Nephron (organoid): ENCODE results near the gene EPHA4.

Experiments
- H3K27ac Mint-ChIP-seq, 3 experiments: 2 replicates each; pipeline ENCODE4 v1.8.0; 2020; ENCODE audit warnings: mixed read lengths in 3 of 3, mild to moderate bottlenecking in 2 of 3, moderate library complexity in 1 of 3
- H3K27me3 Mint-ChIP-seq: 2 replicates; pipeline ENCODE4 v1.8.0; 2021; ENCODE audit warnings: low read depth, mild to moderate bottlenecking, moderate library complexity, mixed read lengths
- H3K36me3 Mint-ChIP-seq: 2 replicates; pipeline ENCODE4 v1.8.0; 2020; ENCODE audit warnings: low read depth, mixed read lengths
- H3K4me1 Mint-ChIP-seq: 2 replicates; pipeline ENCODE4 v1.8.0; 2020; ENCODE audit warnings: mixed read lengths
- H3K4me3 Mint-ChIP-seq, 3 experiments: 2 replicates each; pipeline ENCODE4 v1.8.0; 2020; ENCODE audit warnings: mild to moderate bottlenecking in 3 of 3, mixed read lengths in 3 of 3, moderate library complexity in 2 of 3
- H3K9me3 Mint-ChIP-seq: 2 replicates; pipeline ENCODE4 v1.8.0; 2020; ENCODE audit warnings: mixed read lengths
- TF ChIP-seq, protein P1 (sequence below), 3 experiments: fragments of 200-600 bp; sonication (generic); IDR thresholded peaks; one replicate each; pipeline ENCODE4 v1.5.0; 2021; ENCODE audit warnings: antibody characterized with exemption in 3 of 3; ENCODE audit not compliant: unreplicated experiment in 3 of 3

EPHA4 gene

DNA sequence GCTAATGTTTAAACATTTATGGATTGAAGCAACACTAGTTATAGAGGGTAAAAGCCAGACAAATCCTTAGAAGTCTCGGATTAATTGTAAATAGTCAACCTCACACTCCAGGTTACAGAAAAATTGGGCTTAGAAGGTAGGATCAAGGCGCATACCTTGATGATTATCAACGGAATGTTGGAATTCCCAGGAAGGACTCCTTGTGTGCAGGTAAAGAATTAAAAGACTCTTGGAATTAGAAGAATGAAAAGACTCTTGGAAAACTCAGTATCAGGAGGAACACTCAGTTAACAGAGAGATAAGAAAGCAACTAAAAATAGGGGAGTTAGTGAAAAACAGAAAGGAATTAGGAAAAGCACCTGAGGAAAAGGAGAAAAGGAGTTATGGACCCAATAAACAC is 29.3 kb upstream of the EPHA4 start:
- Mint-ChIP-seq H3K9me3 (no peaks in the 10 kb centered on the region), H3K27me3 (peaks cover 5% of the 10 kb centered on the region), H3K4me3 (no peak overlapping the region), H3K36me3 (no peaks in the 10 kb centered on the region), H3K4me1 (peaks cover 5% of the 10 kb centered on the region), H3K27ac (peak overlapping the region; percentile 66 to 89 (median 87))
- TF ChIP-seq, protein P1, sequence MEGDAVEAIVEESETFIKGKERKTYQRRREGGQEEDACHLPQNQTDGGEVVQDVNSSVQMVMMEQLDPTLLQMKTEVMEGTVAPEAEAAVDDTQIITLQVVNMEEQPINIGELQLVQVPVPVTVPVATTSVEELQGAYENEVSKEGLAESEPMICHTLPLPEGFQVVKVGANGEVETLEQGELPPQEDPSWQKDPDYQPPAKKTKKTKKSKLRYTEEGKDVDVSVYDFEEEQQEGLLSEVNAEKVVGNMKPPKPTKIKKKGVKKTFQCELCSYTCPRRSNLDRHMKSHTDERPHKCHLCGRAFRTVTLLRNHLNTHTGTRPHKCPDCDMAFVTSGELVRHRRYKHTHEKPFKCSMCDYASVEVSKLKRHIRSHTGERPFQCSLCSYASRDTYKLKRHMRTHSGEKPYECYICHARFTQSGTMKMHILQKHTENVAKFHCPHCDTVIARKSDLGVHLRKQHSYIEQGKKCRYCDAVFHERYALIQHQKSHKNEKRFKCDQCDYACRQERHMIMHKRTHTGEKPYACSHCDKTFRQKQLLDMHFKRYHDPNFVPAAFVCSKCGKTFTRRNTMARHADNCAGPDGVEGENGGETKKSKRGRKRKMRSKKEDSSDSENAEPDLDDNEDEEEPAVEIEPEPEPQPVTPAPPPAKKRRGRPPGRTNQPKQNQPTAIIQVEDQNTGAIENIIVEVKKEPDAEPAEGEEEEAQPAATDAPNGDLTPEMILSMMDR (IDR thresholded peaks at IDR 0.05; ENCODE audit: unreplicated experiment in 3 of 3): no peak

DNA sequence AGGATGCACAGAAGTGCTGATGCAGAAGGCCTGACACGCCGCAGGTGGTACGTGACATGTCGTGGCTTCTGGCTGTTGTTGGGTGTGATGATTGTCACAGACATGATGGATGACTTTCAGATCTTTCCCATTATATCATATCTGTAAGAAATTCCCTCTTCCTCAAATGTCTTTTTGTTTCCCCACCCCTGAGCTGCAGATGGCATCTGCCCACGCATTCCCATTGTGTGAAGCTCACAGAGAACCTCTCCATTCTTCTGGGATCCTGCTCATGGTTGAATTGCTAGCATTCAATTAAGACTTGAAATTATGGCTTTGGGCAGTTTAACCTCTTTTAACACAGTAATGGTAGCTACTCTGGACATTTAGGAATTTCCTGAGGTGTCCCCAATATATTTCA is 28.3 kb upstream of the EPHA4 start:
- Mint-ChIP-seq H3K36me3 (no peaks in the 10 kb centered on the region), H3K9me3 (no peaks in the 10 kb centered on the region), H3K4me3 (no peak overlapping the region), H3K27ac (peak overlapping the region; percentile 39 to 87 (median 61)), H3K27me3 (peaks cover 4% of the 10 kb centered on the region), H3K4me1 (peaks cover 5% of the 10 kb centered on the region)
- TF ChIP-seq, protein P1 (IDR thresholded peaks at IDR 0.05; ENCODE audit: unreplicated experiment in 3 of 3): no peak

DNA sequence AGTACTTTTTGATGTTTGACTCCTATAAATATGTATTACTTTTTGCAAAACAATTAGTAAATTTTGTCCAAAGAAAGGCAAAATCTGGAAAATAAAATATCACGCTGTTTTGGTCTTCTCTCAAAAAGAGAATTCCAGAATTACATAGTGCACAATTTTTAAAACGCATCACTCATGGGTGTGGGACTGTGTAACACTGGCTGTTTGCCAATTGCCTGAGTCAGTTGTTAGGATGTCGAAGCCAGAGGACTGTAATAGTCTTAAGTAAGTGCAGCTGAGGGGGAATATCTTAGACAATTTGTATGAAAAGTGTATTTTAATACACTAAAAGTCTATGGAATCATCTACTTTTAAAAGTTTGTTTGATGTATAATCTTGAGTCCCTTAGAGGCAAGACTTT is 24.1 kb upstream of the EPHA4 start:
- TF ChIP-seq, protein P1 (IDR thresholded peaks at IDR 0.05; ENCODE audit: unreplicated experiment in 3 of 3): no peak
- H3K27me3 Mint-ChIP-seq: peaks cover 4% of the 10 kb centered on the region
- H3K36me3 Mint-ChIP-seq: no peaks in the 10 kb centered on the region
- no peaks in the 10 kb centered on the region for H3K4me1 Mint-ChIP-seq
- no peak overlapping the region for H3K27ac Mint-ChIP-seq
- H3K4me3 Mint-ChIP-seq: no peak overlapping the region
- peaks cover 5% of the 10 kb centered on the region for H3K9me3 Mint-ChIP-seq

DNA sequence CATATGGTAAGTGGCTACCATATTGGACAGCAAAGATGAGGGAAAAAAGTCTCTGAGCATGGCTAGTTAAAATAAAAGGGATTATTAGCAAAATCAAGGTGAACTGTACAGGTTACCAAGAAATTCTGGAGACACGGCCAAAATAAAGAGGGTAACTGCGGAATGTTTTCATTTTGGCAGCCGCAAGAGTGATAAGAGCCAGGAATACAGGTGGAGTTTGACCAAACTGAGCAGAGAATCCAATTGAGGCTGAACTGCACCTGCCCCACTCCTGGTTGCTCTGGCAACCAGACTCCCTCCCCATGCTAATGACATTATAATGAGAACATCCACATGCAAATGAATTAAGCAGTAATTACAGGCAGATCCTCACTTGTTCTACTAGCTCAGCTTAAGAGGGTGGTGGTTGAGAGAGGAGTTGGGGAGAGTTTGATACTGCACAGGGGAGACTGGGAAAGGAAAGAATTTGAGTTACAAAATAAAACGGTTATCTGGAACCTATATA is 18.8 kb upstream of the EPHA4 start:
- Mint-ChIP-seq H3K4me3 (no peak overlapping the region), H3K9me3 (peaks cover 5% of the 10 kb centered on the region), H3K27me3 (peaks cover 8% of the 10 kb centered on the region), H3K27ac (peak overlapping the region in 2 of 3 experiments; percentile 31 to 52), H3K36me3 (no peaks in the 10 kb centered on the region), H3K4me1 (no peaks in the 10 kb centered on the region)
- TF ChIP-seq, protein P1 (IDR thresholded peaks at IDR 0.05; ENCODE audit: unreplicated experiment in 3 of 3): no peak

DNA sequence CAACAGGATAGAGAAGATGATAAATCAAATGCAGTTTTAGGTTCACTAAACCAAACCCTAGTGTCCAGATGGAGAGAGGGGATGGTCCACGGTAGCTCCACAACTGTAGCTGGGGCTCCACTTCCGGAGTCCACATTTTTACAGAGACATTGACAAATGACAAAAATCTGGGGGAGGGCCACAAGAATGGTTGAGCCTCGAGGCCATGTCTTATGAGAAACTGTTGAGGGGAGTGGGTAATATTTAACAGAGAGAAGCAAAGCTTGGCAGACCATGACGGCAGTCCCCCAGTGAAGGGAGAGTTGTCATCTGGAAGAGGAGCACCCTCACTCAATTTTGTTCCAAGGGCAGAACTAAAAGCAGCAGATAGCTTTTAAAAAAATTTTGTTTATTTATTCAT is 17.6 kb upstream of the EPHA4 start:
- peak overlapping the region; percentile 19 to 72 (median 49) for H3K27ac Mint-ChIP-seq
- peak overlapping the region in 1 of 3 experiments; percentile 38 for H3K4me3 Mint-ChIP-seq
- peaks cover 4% of the 10 kb centered on the region for H3K27me3 Mint-ChIP-seq
- peaks cover 5% of the 10 kb centered on the region for H3K9me3 Mint-ChIP-seq
- no peaks in the 10 kb centered on the region for H3K4me1 Mint-ChIP-seq
- H3K36me3 Mint-ChIP-seq: no peaks in the 10 kb centered on the region
- TF ChIP-seq, protein P1 (IDR thresholded peaks at IDR 0.05; ENCODE audit: unreplicated experiment in 3 of 3): no peak

DNA sequence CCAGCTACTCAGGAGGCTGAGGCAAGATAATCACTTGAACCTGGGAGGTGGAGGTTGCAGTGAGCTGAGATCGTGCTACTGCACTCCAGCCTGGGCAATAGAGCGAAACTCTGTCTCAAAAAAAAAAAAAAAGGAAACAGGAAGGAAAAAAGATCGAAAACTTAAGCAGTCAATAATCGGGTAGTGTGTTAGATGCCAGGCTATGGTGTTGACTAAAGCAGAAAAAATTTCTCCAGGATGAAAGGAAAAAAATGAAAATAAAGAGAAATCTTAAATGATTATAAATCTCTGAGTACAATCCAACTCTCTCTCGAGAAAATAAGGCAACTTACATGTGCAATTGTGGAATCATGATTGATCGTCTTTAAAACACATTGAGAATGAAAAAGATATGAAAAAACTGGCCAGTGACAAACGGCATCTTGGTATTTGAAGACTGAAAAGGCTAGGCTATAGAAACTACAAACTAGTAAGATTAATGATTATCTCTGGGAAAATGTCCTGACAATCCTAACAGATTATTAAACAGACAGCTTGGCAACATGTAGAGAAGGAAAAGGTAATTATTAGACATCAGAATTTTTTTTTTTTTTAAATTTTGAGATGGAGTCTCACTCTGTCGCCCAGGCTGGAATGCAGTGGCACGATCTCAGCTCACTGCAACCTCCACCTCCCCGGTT is 16.3 kb upstream of the EPHA4 start:
- Mint-ChIP-seq H3K4me3 (peak overlapping the region in 2 of 3 experiments; percentile 65 to 72), H3K36me3 (no peaks in the 10 kb centered on the region), H3K4me1 (no peaks in the 10 kb centered on the region), H3K27me3 (peaks cover 4% of the 10 kb centered on the region), H3K27ac (peak overlapping the region; percentile 96 to 98 (median 97)), H3K9me3 (no peaks in the 10 kb centered on the region)
- TF ChIP-seq, protein P1 (IDR thresholded peaks at IDR 0.05; ENCODE audit: unreplicated experiment in 3 of 3): no peak
